AG09319 (cell line): Measurements from ENCODE around the gene KCTD1.

Source experiments
- DNase-seq: peaks from one replicate; pipeline ENCODE4 v3.0.0-alpha.2; 2010; ENCODE audit warnings: low read depth; ENCODE audit errors: extremely low read depth
- TF ChIP-seq, protein P1 (sequence below): IDR thresholded peaks from 2 replicates; pipeline ENCODE4 v1.5.1; 2011; ENCODE audit warnings: low read depth, mild to moderate bottlenecking, inconsistent platforms, low read length, moderate library complexity

KCTD1 gene

GRCh38 chr18:26519114-26519513, 29.2 kb downstream of the KCTD1 start:
- no peak for DNase-seq
- TF ChIP-seq, protein P1, sequence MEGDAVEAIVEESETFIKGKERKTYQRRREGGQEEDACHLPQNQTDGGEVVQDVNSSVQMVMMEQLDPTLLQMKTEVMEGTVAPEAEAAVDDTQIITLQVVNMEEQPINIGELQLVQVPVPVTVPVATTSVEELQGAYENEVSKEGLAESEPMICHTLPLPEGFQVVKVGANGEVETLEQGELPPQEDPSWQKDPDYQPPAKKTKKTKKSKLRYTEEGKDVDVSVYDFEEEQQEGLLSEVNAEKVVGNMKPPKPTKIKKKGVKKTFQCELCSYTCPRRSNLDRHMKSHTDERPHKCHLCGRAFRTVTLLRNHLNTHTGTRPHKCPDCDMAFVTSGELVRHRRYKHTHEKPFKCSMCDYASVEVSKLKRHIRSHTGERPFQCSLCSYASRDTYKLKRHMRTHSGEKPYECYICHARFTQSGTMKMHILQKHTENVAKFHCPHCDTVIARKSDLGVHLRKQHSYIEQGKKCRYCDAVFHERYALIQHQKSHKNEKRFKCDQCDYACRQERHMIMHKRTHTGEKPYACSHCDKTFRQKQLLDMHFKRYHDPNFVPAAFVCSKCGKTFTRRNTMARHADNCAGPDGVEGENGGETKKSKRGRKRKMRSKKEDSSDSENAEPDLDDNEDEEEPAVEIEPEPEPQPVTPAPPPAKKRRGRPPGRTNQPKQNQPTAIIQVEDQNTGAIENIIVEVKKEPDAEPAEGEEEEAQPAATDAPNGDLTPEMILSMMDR: no peak

GRCh38 chr18:26516964-26517363, 31.4 kb downstream of the KCTD1 start:
- TF ChIP-seq, protein P1: no peak
- DNase-seq: no peak

- DNase-seq: no peak
- TF ChIP-seq, protein P1: no peak
Measured at GRCh38 chr18:26515643-26516487, 32.5 kb downstream of the KCTD1 start.

GRCh38 chr18:26511339-26512071, 36.8 kb downstream of the KCTD1 start:
- TF ChIP-seq, protein P1: no peak
- DNase-seq: no peak

GRCh38 chr18:26510337-26510736, 38.0 kb downstream of the KCTD1 start:
- TF ChIP-seq, protein P1: no peak
- DNase-seq: no peak

GRCh38 chr18:26506012-26506411, 42.3 kb downstream of the KCTD1 start:
- TF ChIP-seq, protein P1: no peak
- no peak for DNase-seq

DNA sequence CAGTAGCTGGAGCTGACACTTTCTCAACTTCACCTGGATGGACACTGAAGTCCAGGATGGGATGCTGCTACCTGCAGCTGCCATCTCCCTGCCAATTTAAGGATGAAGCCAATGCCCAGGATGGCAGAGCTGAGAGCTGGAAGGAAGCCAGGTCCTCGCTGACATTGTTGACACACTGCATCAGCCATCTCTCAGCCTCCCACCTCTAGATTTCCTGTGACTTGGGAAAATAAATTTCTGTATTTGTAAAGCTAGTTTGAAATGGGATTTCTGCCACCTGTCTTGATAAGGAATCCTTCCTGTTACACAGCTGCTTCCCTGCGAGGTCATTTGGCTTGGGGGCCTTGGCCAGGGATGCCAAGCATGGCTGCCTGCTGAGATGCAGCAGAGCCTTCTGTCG, 43.5 kb downstream of the KCTD1 start:
- DNase-seq: no peak
- TF ChIP-seq, protein P1: no peak
